Neural crest cell (in vitro differentiated cells): Measurements from ENCODE around the gene ITGB2. TPM values are rescaled to one million over a fixed set of nuclear protein-coding genes. Genes with fewer than 3 reads are reported as not detected.

Experiments used
- DNase-seq: peaks from one replicate; pipeline ENCODE4 v3.0.0; 2021; ENCODE audit warnings: low read depth, mixed read lengths, low spot score
- H3K27ac Mint-ChIP-seq: one replicate; pipeline ENCODE4 v1.8.0; 2021; ENCODE audit warnings: mild to moderate bottlenecking, mixed read lengths; ENCODE audit not compliant: unreplicated experiment
- H3K27me3 Mint-ChIP-seq: 2 replicates; pipeline ENCODE4 v1.8.0; 2021; ENCODE audit warnings: low read depth, mild to moderate bottlenecking, mixed read lengths
- H3K36me3 Mint-ChIP-seq: 2 replicates; pipeline ENCODE4 v1.8.0; 2021; ENCODE audit warnings: low read depth, mild to moderate bottlenecking, mixed read lengths
- H3K4me1 Mint-ChIP-seq: 2 replicates; pipeline ENCODE4 v1.8.0; 2021; ENCODE audit warnings: mixed read lengths
- H3K4me3 Mint-ChIP-seq: one replicate; pipeline ENCODE4 v1.8.0; 2021; ENCODE audit warnings: mild to moderate bottlenecking, mixed read lengths
- H3K9me3 Mint-ChIP-seq: 2 replicates; pipeline ENCODE4 v1.8.0; 2021; ENCODE audit warnings: mixed read lengths
- total RNA-seq: library from RNA; stranded (reverse); gene quantifications from 2 replicates; pipeline ENCODE4 v1.2.1, GENCODE V29; 2021
- TF ChIP-seq, protein P1 (sequence below): fragments of 200-600 bp; sonication (generic); conservative IDR thresholded peaks from 2 replicates; pipeline ENCODE4 v1.5.0; 2021; ENCODE audit warnings: antibody characterized with exemption, mild to moderate bottlenecking

The ITGB2 gene
- total RNA-seq, 1 donor from 2014 or later = 0.89 TPM

DNA sequence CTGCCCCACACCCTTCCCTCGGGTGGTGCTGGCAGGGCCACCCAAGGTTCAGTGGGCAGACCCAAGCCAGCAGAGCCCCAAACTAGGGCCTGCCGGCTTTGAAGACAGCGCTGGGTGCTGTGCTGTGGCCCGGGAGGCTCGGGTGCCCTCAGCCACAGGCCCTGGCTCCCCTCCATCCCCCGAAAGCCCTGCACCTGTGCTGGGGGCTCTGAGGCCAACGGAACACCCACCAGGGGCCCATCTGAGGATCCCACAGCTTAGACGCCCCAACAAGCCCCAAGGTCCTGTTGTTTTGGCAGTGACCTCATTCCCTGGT, 8.6 kb downstream of the ITGB2 start:
- no peaks in the 10 kb centered on the region for H3K36me3 Mint-ChIP-seq
- TF ChIP-seq, protein P1, sequence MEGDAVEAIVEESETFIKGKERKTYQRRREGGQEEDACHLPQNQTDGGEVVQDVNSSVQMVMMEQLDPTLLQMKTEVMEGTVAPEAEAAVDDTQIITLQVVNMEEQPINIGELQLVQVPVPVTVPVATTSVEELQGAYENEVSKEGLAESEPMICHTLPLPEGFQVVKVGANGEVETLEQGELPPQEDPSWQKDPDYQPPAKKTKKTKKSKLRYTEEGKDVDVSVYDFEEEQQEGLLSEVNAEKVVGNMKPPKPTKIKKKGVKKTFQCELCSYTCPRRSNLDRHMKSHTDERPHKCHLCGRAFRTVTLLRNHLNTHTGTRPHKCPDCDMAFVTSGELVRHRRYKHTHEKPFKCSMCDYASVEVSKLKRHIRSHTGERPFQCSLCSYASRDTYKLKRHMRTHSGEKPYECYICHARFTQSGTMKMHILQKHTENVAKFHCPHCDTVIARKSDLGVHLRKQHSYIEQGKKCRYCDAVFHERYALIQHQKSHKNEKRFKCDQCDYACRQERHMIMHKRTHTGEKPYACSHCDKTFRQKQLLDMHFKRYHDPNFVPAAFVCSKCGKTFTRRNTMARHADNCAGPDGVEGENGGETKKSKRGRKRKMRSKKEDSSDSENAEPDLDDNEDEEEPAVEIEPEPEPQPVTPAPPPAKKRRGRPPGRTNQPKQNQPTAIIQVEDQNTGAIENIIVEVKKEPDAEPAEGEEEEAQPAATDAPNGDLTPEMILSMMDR = no peak

DNA sequence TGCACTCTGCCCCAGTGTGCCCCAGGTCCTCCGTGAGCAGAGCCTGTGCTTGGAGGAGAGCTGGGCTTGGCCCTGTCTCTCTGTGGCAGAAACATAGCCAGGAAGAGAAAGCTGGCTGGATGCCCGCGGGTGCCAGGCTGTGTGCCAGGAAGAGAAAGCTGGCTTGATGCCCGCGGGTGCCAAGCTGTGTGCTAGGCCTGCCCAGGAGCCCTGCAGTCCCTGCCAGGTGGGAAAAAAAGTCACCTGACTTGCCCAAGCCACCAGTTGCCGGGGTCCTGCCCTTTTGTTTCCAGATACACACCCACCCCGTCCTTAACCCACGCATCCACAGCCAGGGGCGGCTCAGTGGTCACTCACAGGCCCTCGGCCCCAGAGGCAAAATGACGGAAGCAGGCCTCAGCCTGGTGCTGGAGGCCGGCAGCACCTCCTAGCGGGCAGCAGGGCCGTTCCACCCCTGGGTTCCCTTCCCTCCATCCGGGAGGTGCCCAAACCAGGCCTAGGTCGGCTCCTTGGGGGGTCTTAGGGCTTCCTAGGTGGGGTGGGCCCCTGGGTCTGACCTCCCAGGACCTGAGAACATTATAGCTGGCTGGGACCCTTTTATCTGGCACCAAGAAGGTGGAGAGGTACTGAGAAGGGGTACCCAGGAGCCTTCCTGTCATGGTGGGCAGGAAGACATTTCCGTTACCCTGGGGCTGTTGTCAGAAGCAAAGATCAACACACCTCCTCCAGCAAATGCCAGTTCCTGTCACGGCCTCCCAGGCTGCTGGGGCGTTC, 9.1 kb downstream of the ITGB2 start:
- TF ChIP-seq, protein P1 = no peak
- Mint-ChIP-seq H3K4me3 (no peak overlapping the region), H3K9me3 (no peaks in the 10 kb centered on the region), H3K36me3 (no peaks in the 10 kb centered on the region), H3K27ac (no peak overlapping the region), H3K4me1 (peaks cover 7% of the 10 kb centered on the region), H3K27me3 (peaks cover 6% of the 10 kb centered on the region)
- no peak for DNase-seq

More for the DNA sequence above, 8.6 kb downstream of the ITGB2 start:
- Mint-ChIP-seq H3K27me3 (peaks cover 11% of the 10 kb centered on the region), H3K9me3 (no peaks in the 10 kb centered on the region), H3K4me1 (peaks cover 7% of the 10 kb centered on the region), H3K4me3 (no peak overlapping the region), H3K27ac (no peak overlapping the region)
- DNase-seq = no peak

DNA sequence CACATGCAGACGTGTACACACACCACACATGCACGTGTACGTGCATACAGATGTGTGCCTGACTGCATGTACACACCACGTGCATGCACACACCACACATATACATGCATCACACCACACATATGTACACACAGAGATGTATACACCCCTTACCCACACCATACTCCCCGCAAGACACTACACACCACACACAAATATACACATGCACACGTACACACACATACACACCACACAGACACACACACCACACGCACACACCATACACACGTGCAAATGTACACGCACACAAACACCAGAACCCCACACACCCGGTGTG, 9.7 kb downstream of the ITGB2 start:
- peaks cover 4% of the 10 kb centered on the region for H3K27me3 Mint-ChIP-seq
- H3K4me3 Mint-ChIP-seq = no peak overlapping the region
- H3K9me3 Mint-ChIP-seq = no peaks in the 10 kb centered on the region
- H3K27ac Mint-ChIP-seq = peak overlapping the region; percentile 51
- TF ChIP-seq, protein P1 = no peak
- no peaks in the 10 kb centered on the region for H3K36me3 Mint-ChIP-seq
- no peak for DNase-seq
- peaks cover 7% of the 10 kb centered on the region for H3K4me1 Mint-ChIP-seq

DNA sequence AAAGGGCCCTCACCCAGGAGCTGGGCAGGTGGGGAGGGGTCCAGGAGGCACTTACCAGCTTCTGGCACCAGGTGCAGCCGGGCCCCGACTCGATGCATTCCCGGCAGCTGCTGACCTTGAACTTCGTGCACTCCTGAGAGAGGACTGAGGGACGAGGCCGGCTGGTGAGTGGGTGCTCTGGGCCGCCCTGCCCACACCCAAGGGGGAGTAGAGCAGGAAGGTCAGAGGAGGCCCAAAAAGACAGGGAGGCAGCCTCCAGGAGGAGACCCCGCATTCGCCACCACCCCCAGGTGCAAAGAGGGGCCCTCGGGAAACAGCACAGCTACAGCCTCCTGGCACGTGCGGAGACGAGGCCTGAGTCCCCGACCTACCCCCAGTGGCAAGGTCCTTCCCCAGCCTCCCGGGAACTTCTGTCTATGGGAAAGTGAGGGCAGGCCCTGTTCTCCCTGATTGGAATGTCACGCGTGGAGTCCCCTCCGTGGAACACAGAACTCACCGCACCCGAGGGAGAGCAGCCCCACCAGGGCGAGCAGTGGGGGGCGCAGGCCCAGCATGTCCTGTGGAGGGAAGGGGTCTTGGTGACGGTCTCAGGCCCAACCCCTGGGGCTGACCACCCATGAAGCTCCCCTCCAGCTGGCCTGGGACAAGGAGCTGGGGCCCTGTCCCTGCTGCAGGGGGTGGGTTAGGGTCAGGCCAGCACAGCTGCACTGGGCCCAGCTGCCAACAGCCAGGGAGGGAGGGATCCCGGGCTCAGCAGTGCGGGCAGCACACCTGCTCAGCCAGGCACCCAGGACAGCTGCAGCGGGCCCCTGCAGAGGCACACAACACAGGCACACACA, 10.3 kb downstream of the ITGB2 start:
- Mint-ChIP-seq H3K9me3 (no peaks in the 10 kb centered on the region), H3K4me3 (no peak overlapping the region), H3K36me3 (no peaks in the 10 kb centered on the region), H3K27ac (no peak overlapping the region), H3K4me1 (peaks cover 6% of the 10 kb centered on the region), H3K27me3 (peaks cover 4% of the 10 kb centered on the region)
- TF ChIP-seq, protein P1 = no peak
- DNase-seq = no peak

DNA sequence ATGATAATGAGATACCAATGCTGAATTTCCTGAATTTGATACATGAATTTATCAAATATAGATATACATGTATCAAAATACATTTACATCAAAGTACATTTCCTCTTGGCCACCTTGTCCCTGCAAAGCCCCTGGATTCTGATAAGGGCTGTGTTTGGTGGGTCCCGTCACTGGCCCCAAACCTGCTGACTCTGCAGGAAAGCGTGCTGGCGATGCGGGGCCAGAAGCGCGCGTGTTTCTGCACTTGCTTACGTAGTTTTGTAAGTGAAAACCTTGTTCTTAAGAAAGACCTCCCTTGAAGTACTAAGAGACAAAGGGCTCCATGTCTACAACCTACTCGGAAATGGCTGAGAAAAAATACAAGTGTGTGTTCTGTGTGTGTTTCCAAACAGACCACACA, 11.0 kb downstream of the ITGB2 start:
- no peak overlapping the region for H3K27ac Mint-ChIP-seq
- H3K9me3 Mint-ChIP-seq = no peaks in the 10 kb centered on the region
- TF ChIP-seq, protein P1 = no peak
- no peak overlapping the region for H3K4me3 Mint-ChIP-seq
- DNase-seq = no peak
- peaks cover 4% of the 10 kb centered on the region for H3K27me3 Mint-ChIP-seq
- no peaks in the 10 kb centered on the region for H3K36me3 Mint-ChIP-seq
- peaks cover 4% of the 10 kb centered on the region for H3K4me1 Mint-ChIP-seq
